Measurements from ENCODE around the gene ZNF418. TPM values are rescaled to one million over a fixed set of nuclear protein-coding genes. Genes with fewer than 3 reads are reported as not detected.

ZNF418 gene
- polyA plus RNA-seq, 1 experiment, result 3.1 TPM

GRCh38 chr19:57961785-57962184 is 26.6 kb upstream of the ZNF418 start:
- no peak for TF ChIP-seq CTCF (IDR thresholded peaks at IDR 0.05; ENCODE audit: low read depth, low read length)
- Histone ChIP-seq H3K27me3 (ENCODE audit: control insufficient read depth, insufficient read depth, low read length) (no peaks in the 10 kb centered on the region), H3K9me3 (ENCODE audit: control insufficient read depth, insufficient read depth, low read length) (peaks cover 68% of the 10 kb centered on the region), H3K4me3 (ENCODE audit: low read depth, low read length) (no peak overlapping the region), H3K27ac (ENCODE audit: low read depth, low read length) (no peak overlapping the region)
- ChIA-PET CTCF (no interaction called here), POLR2A (no interaction called here)
- no peak for DNase-seq (ENCODE audit: low read depth, low spot score)

- TF ChIP-seq CTCF (IDR thresholded peaks at IDR 0.05; ENCODE audit: low read depth, low read length), result no peak
- DNase-seq (ENCODE audit: low read depth, low spot score), result no peak
- H3K4me3 ChIP-seq (ENCODE audit: low read depth, low read length), result no peak overlapping the region
- ChIA-PET POLR2A (no interaction called here), CTCF (no interaction called here)
- no peak overlapping the region for H3K27ac ChIP-seq (ENCODE audit: low read depth, low read length)
- no peaks in the 10 kb centered on the region for H3K27me3 ChIP-seq (ENCODE audit: control insufficient read depth, insufficient read depth, low read length)
- H3K9me3 ChIP-seq (ENCODE audit: control insufficient read depth, insufficient read depth, low read length), result peaks cover 64% of the 10 kb centered on the region
Observed at GRCh38 chr19:57954996-57955395, 19.8 kb upstream of the ZNF418 start.

- no peak for TF ChIP-seq CTCF (IDR thresholded peaks at IDR 0.05; ENCODE audit: low read depth, low read length)
- DNase-seq (ENCODE audit: low read depth, low spot score), result no peak
- CTCF ChIA-PET, result no interaction called here
- POLR2A ChIA-PET, result no interaction called here
- Histone ChIP-seq H3K27ac (ENCODE audit: low read depth, low read length) (no peak overlapping the region), H3K27me3 (ENCODE audit: control insufficient read depth, insufficient read depth, low read length) (no peaks in the 10 kb centered on the region), H3K4me3 (ENCODE audit: low read depth, low read length) (no peak overlapping the region), H3K9me3 (ENCODE audit: control insufficient read depth, insufficient read depth, low read length) (peaks cover 69% of the 10 kb centered on the region)
Observed at GRCh38 chr19:57949702-57950101, 14.5 kb upstream of the ZNF418 start.

- Histone ChIP-seq H3K4me3 (ENCODE audit: low read depth, low read length) (no peak overlapping the region), H3K9me3 (ENCODE audit: control insufficient read depth, insufficient read depth, low read length) (peaks cover 70% of the 10 kb centered on the region), H3K27me3 (ENCODE audit: control insufficient read depth, insufficient read depth, low read length) (no peaks in the 10 kb centered on the region), H3K27ac (ENCODE audit: low read depth, low read length) (no peak overlapping the region)
- DNase-seq (ENCODE audit: low read depth, low spot score), result no peak
- CTCF ChIA-PET, result no interaction called here
- POLR2A ChIA-PET, result no interaction called here
- no peak for TF ChIP-seq CTCF (IDR thresholded peaks at IDR 0.05; ENCODE audit: low read depth, low read length)
Observed at GRCh38 chr19:57949296-57949695, 14.1 kb upstream of the ZNF418 start.

- TF ChIP-seq CTCF (IDR thresholded peaks at IDR 0.05; ENCODE audit: low read depth, low read length), result peak; percentile 59
- Histone ChIP-seq H3K9me3 (ENCODE audit: control insufficient read depth, insufficient read depth, low read length) (peaks cover 70% of the 10 kb centered on the region), H3K27ac (ENCODE audit: low read depth, low read length) (peak within 1 kb of the TSS; percentile 75), H3K27me3 (ENCODE audit: control insufficient read depth, insufficient read depth, low read length) (no peaks in the 10 kb centered on the region), H3K4me3 (ENCODE audit: low read depth, low read length) (peak within 1 kb of the TSS; percentile 90)
- peak; percentile 78 for DNase-seq (ENCODE audit: low read depth, low spot score)
- ChIA-PET POLR2A (no interaction called here), CTCF (interaction anchor here (0.6 kb wide), 1 partner anchor 61 kb away, joined by 3 read pairs; no protein-coding TSS in a partner anchor)
Observed at GRCh38 chr19:57947419-57948134, 12.4 kb upstream of the ZNF418 start, which contains the start of gene ZNF256. ZNF256 (minus strand) TSS chr19:57947706; CDS start chr19:57947474, 232 bp downstream.
